Glutamatergic neuron (in vitro differentiated cells): ENCODE measurements around the gene IFT43. TPM values are rescaled to one million over a fixed set of nuclear protein-coding genes. Genes with fewer than 3 reads are reported as not detected.

Source experiments
- DNase-seq: peaks from one replicate; pipeline ENCODE4 v3.0.0; 2022
- H3K27ac Mint-ChIP-seq: one replicate; pipeline ENCODE4 v1.8.0; 2020; ENCODE audit warnings: mild to moderate bottlenecking, mixed read lengths, inconsistent platforms; ENCODE audit not compliant: unreplicated experiment
- H3K27me3 Mint-ChIP-seq: one replicate; pipeline ENCODE4 v1.8.0; 2020; ENCODE audit warnings: mild to moderate bottlenecking, moderate library complexity, mixed read lengths, inconsistent platforms; ENCODE audit not compliant: unreplicated experiment
- H3K36me3 Mint-ChIP-seq: one replicate; pipeline ENCODE4 v1.8.0; 2020; ENCODE audit warnings: mild to moderate bottlenecking, mixed read lengths, inconsistent platforms; ENCODE audit not compliant: unreplicated experiment
- H3K4me1 Mint-ChIP-seq: one replicate; pipeline ENCODE4 v1.8.0; 2020; ENCODE audit warnings: mild to moderate bottlenecking, low read depth, mixed read lengths, inconsistent platforms; ENCODE audit not compliant: unreplicated experiment
- H3K4me3 Mint-ChIP-seq: one replicate; pipeline ENCODE4 v1.8.0; 2020; ENCODE audit warnings: mild to moderate bottlenecking, mixed read lengths, inconsistent platforms; ENCODE audit not compliant: unreplicated experiment
- H3K9me3 Mint-ChIP-seq: one replicate; pipeline ENCODE4 v1.8.0; 2020; ENCODE audit warnings: mild to moderate bottlenecking, moderate library complexity, mixed read lengths, inconsistent platforms; ENCODE audit not compliant: unreplicated experiment
- total RNA-seq: library from RNA; stranded (reverse); fragmentation: NEBNext Ultra II Directional; extraction: Animal tissue kit (Norgen Biotek cat#: 25700); gene quantifications from one replicate; pipeline ENCODE4 v1.2.1, GENCODE V29; 2021; ENCODE audit not compliant: unreplicated experiment
- TF ChIP-seq, protein P1 (sequence below): fragments of 200-600 bp; sonication (generic); IDR thresholded peaks from one replicate; pipeline ENCODE4 v1.5.0; 2021; ENCODE audit not compliant: partially characterized antibody, unreplicated experiment

IFT43 gene
- total RNA-seq, 1 donor from 2014 or later, result 30.2 TPM

DNA sequence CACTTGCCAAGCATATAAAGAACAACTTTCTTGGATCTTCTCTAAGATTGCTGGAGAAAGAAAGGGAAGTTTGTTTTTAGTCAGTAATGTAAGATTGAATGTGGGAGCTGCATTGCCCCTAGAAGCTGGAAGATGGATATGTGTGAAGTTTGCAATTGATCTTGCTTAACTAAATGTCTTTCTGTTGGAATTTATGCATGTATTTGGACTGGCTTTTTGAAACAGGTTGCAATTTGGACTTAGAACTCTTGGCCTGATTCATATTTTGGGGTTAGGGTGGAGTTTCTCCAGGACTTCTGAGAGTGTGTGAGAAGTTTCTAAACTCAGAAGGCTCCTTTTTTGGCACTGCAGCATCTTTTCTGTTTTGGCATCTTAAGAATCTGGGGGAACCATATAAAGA, 26.4 kb downstream of the IFT43 start:
- no peaks in the 10 kb centered on the region for H3K9me3 Mint-ChIP-seq
- TF ChIP-seq, protein P1, sequence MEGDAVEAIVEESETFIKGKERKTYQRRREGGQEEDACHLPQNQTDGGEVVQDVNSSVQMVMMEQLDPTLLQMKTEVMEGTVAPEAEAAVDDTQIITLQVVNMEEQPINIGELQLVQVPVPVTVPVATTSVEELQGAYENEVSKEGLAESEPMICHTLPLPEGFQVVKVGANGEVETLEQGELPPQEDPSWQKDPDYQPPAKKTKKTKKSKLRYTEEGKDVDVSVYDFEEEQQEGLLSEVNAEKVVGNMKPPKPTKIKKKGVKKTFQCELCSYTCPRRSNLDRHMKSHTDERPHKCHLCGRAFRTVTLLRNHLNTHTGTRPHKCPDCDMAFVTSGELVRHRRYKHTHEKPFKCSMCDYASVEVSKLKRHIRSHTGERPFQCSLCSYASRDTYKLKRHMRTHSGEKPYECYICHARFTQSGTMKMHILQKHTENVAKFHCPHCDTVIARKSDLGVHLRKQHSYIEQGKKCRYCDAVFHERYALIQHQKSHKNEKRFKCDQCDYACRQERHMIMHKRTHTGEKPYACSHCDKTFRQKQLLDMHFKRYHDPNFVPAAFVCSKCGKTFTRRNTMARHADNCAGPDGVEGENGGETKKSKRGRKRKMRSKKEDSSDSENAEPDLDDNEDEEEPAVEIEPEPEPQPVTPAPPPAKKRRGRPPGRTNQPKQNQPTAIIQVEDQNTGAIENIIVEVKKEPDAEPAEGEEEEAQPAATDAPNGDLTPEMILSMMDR, result no peak
- no peaks in the 10 kb centered on the region for H3K4me1 Mint-ChIP-seq
- H3K27me3 Mint-ChIP-seq, result no peaks in the 10 kb centered on the region
- H3K27ac Mint-ChIP-seq, result no peak overlapping the region
- no peak overlapping the region for H3K4me3 Mint-ChIP-seq
- DNase-seq, result no peak
- peaks cover 17% of the 10 kb centered on the region for H3K36me3 Mint-ChIP-seq

- DNase-seq, result no peak
- TF ChIP-seq, protein P1, result no peak
- H3K4me1 Mint-ChIP-seq, result no peaks in the 10 kb centered on the region
- no peaks in the 10 kb centered on the region for H3K27me3 Mint-ChIP-seq
- peaks cover 16% of the 10 kb centered on the region for H3K36me3 Mint-ChIP-seq
- no peaks in the 10 kb centered on the region for H3K9me3 Mint-ChIP-seq
- H3K27ac Mint-ChIP-seq, result no peak overlapping the region
- H3K4me3 Mint-ChIP-seq, result no peak overlapping the region
These were observed 26.8 kb downstream of the IFT43 start for GRCh38 chr14:76012354-76012753.

DNA sequence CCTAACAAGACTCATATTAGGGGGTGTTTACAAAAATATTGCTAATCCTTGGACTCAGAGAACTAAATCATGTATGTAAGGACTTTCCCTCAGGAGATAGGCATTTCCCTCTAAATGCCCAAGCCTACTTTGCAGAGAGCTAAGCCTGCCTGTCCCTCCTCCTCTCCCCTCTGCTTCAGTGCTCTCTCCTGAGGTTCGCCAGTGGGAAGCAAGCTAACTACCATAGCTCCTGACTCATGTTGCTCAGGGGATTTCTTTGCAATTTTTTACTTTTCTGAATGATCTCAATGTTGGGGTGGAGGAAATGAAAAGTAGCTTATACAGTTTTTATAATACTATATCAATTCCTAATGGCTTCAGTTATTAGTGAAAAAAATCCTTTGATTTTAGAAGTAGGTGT, 29.6 kb downstream of the IFT43 start:
- peaks cover 3% of the 10 kb centered on the region for H3K9me3 Mint-ChIP-seq

DNA sequence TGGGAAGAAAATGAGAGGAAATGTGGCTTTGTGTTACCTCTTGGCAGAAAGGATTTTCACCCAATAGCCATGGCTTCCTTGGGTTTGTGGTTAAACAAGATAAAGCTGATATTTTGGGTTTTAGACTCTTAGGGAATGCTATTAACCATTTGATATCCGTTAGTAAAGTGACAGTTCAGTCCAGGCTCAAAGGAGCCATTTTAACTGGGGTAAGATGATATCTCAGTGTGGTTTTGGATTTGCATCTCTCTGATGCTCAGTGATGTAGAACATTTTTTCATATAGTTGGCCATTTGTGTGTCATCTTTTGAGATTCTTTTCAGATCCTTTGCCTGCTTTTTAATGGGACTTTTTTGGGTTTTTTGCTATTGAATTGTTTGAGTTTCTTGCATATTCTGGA, 30.1 kb downstream of the IFT43 start:
- Mint-ChIP-seq H3K4me3 (no peak overlapping the region), H3K27me3 (peaks cover 1% of the 10 kb centered on the region), H3K4me1 (no peaks in the 10 kb centered on the region), H3K27ac (no peak overlapping the region), H3K9me3 (peaks cover 7% of the 10 kb centered on the region), H3K36me3 (peaks cover 45% of the 10 kb centered on the region)
- TF ChIP-seq, protein P1, result no peak
- DNase-seq, result no peak

More for the DNA sequence above, 29.6 kb downstream of the IFT43 start:
- TF ChIP-seq, protein P1, result no peak
- no peak overlapping the region for H3K27ac Mint-ChIP-seq
- no peak for DNase-seq
- peaks cover 40% of the 10 kb centered on the region for H3K36me3 Mint-ChIP-seq
- peaks cover 1% of the 10 kb centered on the region for H3K27me3 Mint-ChIP-seq
- no peak overlapping the region for H3K4me3 Mint-ChIP-seq
- H3K4me1 Mint-ChIP-seq, result no peaks in the 10 kb centered on the region

- TF ChIP-seq, protein P1, result no peak
- H3K9me3 Mint-ChIP-seq, result peaks cover 7% of the 10 kb centered on the region
- H3K4me3 Mint-ChIP-seq, result no peak overlapping the region
- no peak overlapping the region for H3K27ac Mint-ChIP-seq
- no peaks in the 10 kb centered on the region for H3K4me1 Mint-ChIP-seq
- DNase-seq, result no peak
- H3K36me3 Mint-ChIP-seq, result peaks cover 36% of the 10 kb centered on the region
- peaks cover 1% of the 10 kb centered on the region for H3K27me3 Mint-ChIP-seq
These were observed 34.1 kb downstream of the IFT43 start for GRCh38 chr14:76019676-76020075.
